T-cell (primary cell): ENCODE measurements around the gene NDUFA6. TPM values are rescaled to one million over a fixed set of nuclear protein-coding genes. Genes with fewer than 3 reads are reported as not detected.
A peak's percentile ranks its signal among the peaks of the same experiment; 100 is the strongest.

ENCODE experiments used
- ATAC-seq, 4 experiments: fragments of 200-7000 bp in 3 of 4; fragments of 150-1000 bp in 1 of 4; cut with Tn5 transposase; replicated peaks in 1 of 4; 1 replicate in 3 of 4; 2 replicates in 1 of 4; pipeline ENCODE4 v1.10.0; 2021; ENCODE audit warnings: moderate library complexity in 3 of 4, mild to moderate bottlenecking in 2 of 4, moderate number of reproducible peaks in 1 of 4
- CTCF ChIA-PET, 2 donors: fragments of 300-600 bp; sonication (Branson Sonifier 250); formaldehyde crosslinking; loops; one replicate each; lab custom pipeline; 2022; ENCODE audit warnings: antibody characterized with exemption in 2 of 2; lab: Charles Lee
- POLR2A ChIA-PET, 2 donors: fragments of 300-600 bp; sonication (Branson Sonifier 250); formaldehyde crosslinking; loops; one replicate each; lab custom pipeline; 2022; ENCODE audit warnings: antibody characterized with exemption in 2 of 2; lab: Charles Lee
- DNase-seq, 35 experiments: peaks; one replicate each; pipeline versions ENCODE4 v3.0.0 to v3.0.0-alpha.2; 2013 to 2023
- H3K27ac ChIP-seq: one replicate; pipeline ENCODE4 v1.5.1; 2013; ENCODE audit warnings: low read length
- H3K27me3 ChIP-seq, 2 experiments: replicated peaks in 1 of 2; 1 replicate in 1 of 2; 2 replicates in 1 of 2; pipeline versions ENCODE4 v1.6.1 to v1.7.0; 2013; ENCODE audit warnings: low read length in 1 of 2, mixed read lengths in 1 of 2; ENCODE audit not compliant: control insufficient read depth in 2 of 2, insufficient read depth in 2 of 2; ENCODE audit errors: extremely low read depth in 1 of 2
- H3K36me3 ChIP-seq, 2 donors: 1 replicate in 1 of 2; 2 replicates in 1 of 2; pipeline versions ENCODE4 v1.6.1 to v1.7.0; 2013; ENCODE audit warnings: low read length in 1 of 2; ENCODE audit not compliant: control insufficient read depth in 2 of 2, insufficient read depth in 1 of 2; ENCODE audit errors: extremely low read depth in 1 of 2
- H3K4me1 ChIP-seq, 2 experiments: 1 replicate in 1 of 2; 2 replicates in 1 of 2; pipeline versions ENCODE4 v1.6.1 to v1.7.0; 2013; ENCODE audit warnings: low read length in 2 of 2, mixed read lengths in 1 of 2; ENCODE audit not compliant: insufficient read depth in 2 of 2, control insufficient read depth in 1 of 2; ENCODE audit errors: extremely low read depth in 1 of 2
- H3K4me3 ChIP-seq, 2 donors: 1 replicate in 1 of 2; 2 replicates in 1 of 2; pipeline versions ENCODE4 v1.5.1 to v1.7.0; 2013; ENCODE audit warnings: mild to moderate bottlenecking in 2 of 2, low read length in 1 of 2, moderate library complexity in 1 of 2; ENCODE audit not compliant: control insufficient read depth in 1 of 2; ENCODE audit errors: extremely low read depth in 1 of 2
- H3K9me3 ChIP-seq: 2 replicates; pipeline ENCODE4 v1.7.0; 2013
- H3K27ac Mint-ChIP-seq, 2 donors: one replicate each; pipeline ENCODE4 v1.8.0; 2020 to 2021; ENCODE audit warnings: mild to moderate bottlenecking in 2 of 2, mixed read lengths in 2 of 2
- H3K27me3 Mint-ChIP-seq, 2 donors: one replicate each; pipeline ENCODE4 v1.8.0; 2021 to 2022; ENCODE audit warnings: mixed read lengths in 2 of 2
- H3K36me3 Mint-ChIP-seq: one replicate; pipeline ENCODE4 v1.8.0; 2021; ENCODE audit warnings: mixed read lengths
- H3K4me1 Mint-ChIP-seq, 3 donors: one replicate each; pipeline ENCODE4 v1.8.0; 2020 to 2022; ENCODE audit warnings: mixed read lengths in 3 of 3, mild to moderate bottlenecking in 1 of 3
- H3K4me3 Mint-ChIP-seq, 3 donors: one replicate each; pipeline ENCODE4 v1.8.0; 2020 to 2022; ENCODE audit warnings: mild to moderate bottlenecking in 3 of 3, mixed read lengths in 3 of 3, moderate library complexity in 3 of 3
- H3K9me3 Mint-ChIP-seq, 3 donors: one replicate each; pipeline ENCODE4 v1.8.0; 2020 to 2022; ENCODE audit warnings: mixed read lengths in 3 of 3
- WGBS: methylation state at CpG from one replicate; pipeline ENCODE4 v1.1.5; 2013; ENCODE audit warnings: missing lambda C conversion rate; ENCODE audit not compliant: insufficient coverage; 5-methylcytosine and 5-hydroxymethylcytosine counted together
- total RNA-seq, 35 experiments: library from RNA in 6 of 35; stranded (reverse) in 6 of 35; fragments of 120-200 nt in 1 of 35; gene quantifications; one replicate each; pipeline versions ENCODE4 v1.2.1 to v1.2.4 and lab custom pipeline; 2013 to 2026

NDUFA6 gene
- total RNA-seq, 5 donors from 2014 or later (not counting 1 experiment from before 2014, with no cell fraction given), result 36.6 to 52.3 (median 39.6) TPM

DNA sequence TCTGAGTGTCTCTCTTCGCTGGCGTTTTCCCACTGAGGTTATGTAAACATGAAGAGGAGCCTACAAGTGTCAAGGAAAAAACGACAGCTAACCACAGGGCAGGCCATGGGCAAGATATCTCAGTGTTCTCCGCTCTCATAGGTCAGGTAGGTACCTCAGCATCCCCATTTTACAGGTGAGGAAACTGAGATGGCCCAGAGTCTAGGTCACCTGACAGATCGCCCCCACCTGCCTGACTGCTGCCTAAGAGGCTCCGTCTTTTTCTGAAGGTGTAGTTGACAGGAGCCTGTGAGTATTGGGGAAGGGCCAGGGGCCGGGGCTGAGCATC, 847 bp upstream of the NDUFA6 start:
- Histone ChIP-seq H3K27me3 (no peaks in the 10 kb centered on the region), H3K27ac (peak overlapping the region; percentile 93), H3K9me3 (no peaks in the 10 kb centered on the region), H3K4me1 (peaks cover 10 to 28% of the 10 kb centered on the region in 2 experiments), H3K36me3 (peaks cover 0 to 9% of the 10 kb centered on the region in 2 donors), H3K4me3 (peak overlapping the region; percentile 70 to 90)
- Mint-ChIP-seq H3K4me1 (peaks cover 32 to 46% (median 36%) of the 10 kb centered on the region in 3 donors), H3K36me3 (peaks cover 10% of the 10 kb centered on the region), H3K9me3 (no peaks in the 10 kb centered on the region), H3K27me3 (no peaks in the 10 kb centered on the region), H3K27ac (peak overlapping the region; percentile 98 to 99), H3K4me3 (peak overlapping the region; percentile 97 to 99 (median 97))
- no peak for ATAC-seq
- ChIA-PET POLR2A (interaction anchor here (0.6 to 3.3 kb wide), 2 partner anchors 11 to 1619 kb away, joined by 3 to 36 read pairs; partner anchors contain the start of gene SMDT1 (in 1 of the 2)), CTCF (interaction anchor here (0.7 to 2.2 kb wide), 13 partner anchors 9 to 375 kb away, joined by 3 to 16 read pairs (median 4); partner anchors contain the start of genes NAGA (in 1 of the 2) and SMDT1 (in 1 of the 2))
- DNase-seq, result no peak
- WGBS, result 11% methylated on average over 4 of the region's 7 CpGs

DNA sequence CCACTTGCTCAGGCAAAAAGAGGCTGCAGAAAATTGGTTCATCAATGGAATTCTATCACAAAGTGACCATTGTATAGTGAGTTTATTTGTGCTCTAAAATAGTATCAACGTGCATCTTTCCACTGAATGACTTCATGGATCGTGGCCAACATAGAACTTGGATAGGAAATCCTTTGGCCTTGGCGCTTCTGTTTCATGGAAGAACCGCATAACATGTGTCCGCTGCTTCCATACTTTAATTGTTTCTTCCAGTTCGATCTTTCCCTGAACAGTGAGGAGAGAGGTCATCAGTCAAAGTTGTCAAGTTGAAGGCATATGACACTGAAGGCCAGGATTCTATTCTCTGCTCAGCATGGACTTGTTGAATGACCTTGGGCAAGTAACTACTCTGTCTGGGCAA, 4.5 kb downstream of the NDUFA6 start:
- POLR2A ChIA-PET, result no interaction called here

DNA sequence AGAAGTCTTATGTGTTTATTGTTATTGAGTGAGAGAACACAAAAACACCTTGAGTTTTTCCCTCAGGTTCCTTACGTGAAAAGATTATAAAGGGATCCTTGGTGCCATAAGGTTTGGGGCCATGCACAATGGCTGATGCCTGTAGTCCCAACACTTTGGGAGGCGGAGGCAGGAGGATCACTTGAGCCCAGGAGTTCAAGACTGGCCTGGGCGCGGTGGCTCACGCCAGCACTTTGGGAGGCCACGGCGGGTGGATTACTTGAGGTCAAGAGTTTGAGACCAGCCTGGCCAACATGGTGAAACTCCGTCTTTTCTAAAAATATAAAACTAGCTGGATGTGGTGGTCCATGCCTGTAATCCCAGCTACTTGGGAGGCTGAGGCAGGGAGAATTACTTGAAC, 5.7 kb downstream of the NDUFA6 start:
- no peaks in the 10 kb centered on the region for H3K27me3 ChIP-seq
- H3K27ac Mint-ChIP-seq, result no peak overlapping the region
- peaks cover 0 to 50% of the 10 kb centered on the region in 2 donors for H3K36me3 ChIP-seq
- no peak overlapping the region for H3K27ac ChIP-seq
- POLR2A ChIA-PET, result interaction anchor here in 1 of 2 donors (0.6 kb wide), 1 partner anchor 1162 kb away, joined by 3 read pairs; no protein-coding TSS in a partner anchor
- 98% methylated on average over 6 of the region's 8 CpGs for WGBS
- H3K4me3 Mint-ChIP-seq, result no peak overlapping the region
- ATAC-seq, result no peak
- CTCF ChIA-PET, result no interaction called here
- H3K4me1 ChIP-seq, result peaks cover 9 to 30% of the 10 kb centered on the region in 2 experiments
- no peaks in the 10 kb centered on the region for H3K9me3 ChIP-seq
- peaks cover 47 to 57% (median 54%) of the 10 kb centered on the region in 3 donors for H3K4me1 Mint-ChIP-seq
- peaks cover 43% of the 10 kb centered on the region for H3K36me3 Mint-ChIP-seq
- H3K9me3 Mint-ChIP-seq, result no peaks in the 10 kb centered on the region
- no peak overlapping the region for H3K4me3 ChIP-seq
- no peak for DNase-seq
- no peaks in the 10 kb centered on the region for H3K27me3 Mint-ChIP-seq

More for the DNA sequence above, 4.5 kb downstream of the NDUFA6 start:
- Mint-ChIP-seq H3K4me3 (no peak overlapping the region), H3K9me3 (no peaks in the 10 kb centered on the region), H3K27ac (no peak overlapping the region), H3K36me3 (peaks cover 43% of the 10 kb centered on the region), H3K27me3 (no peaks in the 10 kb centered on the region), H3K4me1 (peaks cover 39 to 52% (median 51%) of the 10 kb centered on the region in 3 donors)
- Histone ChIP-seq H3K9me3 (no peaks in the 10 kb centered on the region), H3K4me3 (no peak overlapping the region), H3K27ac (no peak overlapping the region), H3K36me3 (peaks cover 0 to 50% of the 10 kb centered on the region in 2 donors), H3K4me1 (peaks cover 2 to 28% of the 10 kb centered on the region in 2 experiments), H3K27me3 (no peaks in the 10 kb centered on the region)
- no peak for ATAC-seq
- CTCF ChIA-PET, result no interaction called here
- WGBS, result 98% methylated on average over 6 of the region's 6 CpGs
- no peak for DNase-seq

DNA sequence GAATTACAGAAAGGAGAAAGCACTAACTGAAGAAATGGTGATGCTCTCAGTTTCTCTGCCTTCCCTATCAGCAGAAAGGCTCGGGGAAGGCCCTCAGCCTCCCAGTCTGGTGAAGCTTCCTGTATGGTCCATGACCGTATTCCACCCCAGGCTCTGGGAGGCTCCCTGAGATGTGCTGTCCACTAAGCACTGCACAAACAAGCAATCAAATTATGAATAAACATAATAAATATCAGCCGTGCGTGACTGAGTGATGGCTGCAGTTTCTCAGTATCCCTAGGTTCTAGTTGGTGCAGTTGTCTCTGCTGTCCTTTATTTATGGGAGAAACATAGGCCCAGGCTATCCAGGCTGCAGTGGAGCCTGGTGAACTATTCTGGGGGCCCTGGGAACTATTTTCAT, 7.5 kb downstream of the NDUFA6 start:
- H3K4me3 ChIP-seq, result no peak overlapping the region
- ChIA-PET CTCF (interaction anchor here in 1 of 2 donors (0.6 kb wide), 1 partner anchor 224 kb away, joined by 6 read pairs; no protein-coding TSS in a partner anchor), POLR2A (no interaction called here)
- WGBS, result 100% methylated on average over 1 of the region's 4 CpGs
- H3K36me3 ChIP-seq, result peaks cover 0 to 50% of the 10 kb centered on the region in 2 donors
- peak overlapping the region in 1 of 2 donors; percentile 25 for H3K27ac Mint-ChIP-seq
- no peaks in the 10 kb centered on the region for H3K9me3 ChIP-seq
- H3K27ac ChIP-seq, result no peak overlapping the region
- H3K27me3 Mint-ChIP-seq, result no peaks in the 10 kb centered on the region
- H3K4me1 Mint-ChIP-seq, result peaks cover 41 to 52% (median 52%) of the 10 kb centered on the region in 3 donors
- peak overlapping the region in 1 of 3 donors; percentile 16 for H3K4me3 Mint-ChIP-seq
- peaks cover 13 to 30% of the 10 kb centered on the region in 2 experiments for H3K4me1 ChIP-seq
- no peaks in the 10 kb centered on the region for H3K27me3 ChIP-seq
- no peak for ATAC-seq
- H3K36me3 Mint-ChIP-seq, result peaks cover 35% of the 10 kb centered on the region
- H3K9me3 Mint-ChIP-seq, result no peaks in the 10 kb centered on the region
- no peak for DNase-seq

DNA sequence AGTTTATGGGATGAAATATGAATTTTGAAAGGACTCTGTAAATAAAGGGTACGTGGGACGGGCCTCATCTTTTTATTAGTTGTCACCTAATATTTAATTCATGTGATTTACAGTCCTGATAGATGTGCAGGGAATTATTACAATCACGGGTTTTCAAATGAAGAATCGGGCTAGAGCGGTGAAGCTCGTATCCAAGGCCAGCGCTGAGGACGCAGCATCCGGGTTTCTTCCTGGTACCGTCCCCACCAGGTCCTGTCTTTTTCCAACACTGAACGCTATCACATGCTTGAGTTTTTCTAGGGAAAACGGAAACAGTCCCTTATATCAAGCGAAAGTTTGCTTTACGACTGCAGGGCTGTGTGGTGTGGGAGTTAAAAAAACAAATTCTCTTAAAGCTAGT, 10.3 kb downstream of the NDUFA6 start:
- ATAC-seq, result no peak
- peak overlapping the region; percentile 94 to 96 (median 95) for H3K4me3 Mint-ChIP-seq
- no peaks in the 10 kb centered on the region for H3K27me3 Mint-ChIP-seq
- H3K36me3 ChIP-seq, result peaks cover 0 to 30% of the 10 kb centered on the region in 2 donors
- H3K27ac ChIP-seq, result peak overlapping the region; percentile 98
- H3K36me3 Mint-ChIP-seq, result peaks cover 23% of the 10 kb centered on the region
- no peaks in the 10 kb centered on the region for H3K27me3 ChIP-seq
- peaks cover 32 to 45% (median 44%) of the 10 kb centered on the region in 3 donors for H3K4me1 Mint-ChIP-seq
- WGBS, result 0% methylated on average over 2 of the region's 14 CpGs
- peak overlapping the region; percentile 80 to 82 for H3K4me3 ChIP-seq
- peak in 5 of 35 experiments; percentile 5 to 48 (median 18) for DNase-seq
- peaks cover 13 to 36% of the 10 kb centered on the region in 2 experiments for H3K4me1 ChIP-seq
- peak overlapping the region; percentile 93 to 98 for H3K27ac Mint-ChIP-seq
- POLR2A ChIA-PET, result interaction anchor here (0.5 to 1.9 kb wide), 4 partner anchors 10 to 189 kb away, joined by 3 to 36 read pairs (median 4); partner anchors contain the start of gene NDUFA6 (in 1 of the 2)
- no peaks in the 10 kb centered on the region for H3K9me3 Mint-ChIP-seq
- no peaks in the 10 kb centered on the region for H3K9me3 ChIP-seq
- CTCF ChIA-PET, result interaction anchor here in 1 of 2 donors (0.5 to 1.9 kb wide), 5 partner anchors 10 to 364 kb away, joined by 3 to 16 read pairs (median 5); partner anchors contain the start of genes NAGA and NDUFA6

DNA sequence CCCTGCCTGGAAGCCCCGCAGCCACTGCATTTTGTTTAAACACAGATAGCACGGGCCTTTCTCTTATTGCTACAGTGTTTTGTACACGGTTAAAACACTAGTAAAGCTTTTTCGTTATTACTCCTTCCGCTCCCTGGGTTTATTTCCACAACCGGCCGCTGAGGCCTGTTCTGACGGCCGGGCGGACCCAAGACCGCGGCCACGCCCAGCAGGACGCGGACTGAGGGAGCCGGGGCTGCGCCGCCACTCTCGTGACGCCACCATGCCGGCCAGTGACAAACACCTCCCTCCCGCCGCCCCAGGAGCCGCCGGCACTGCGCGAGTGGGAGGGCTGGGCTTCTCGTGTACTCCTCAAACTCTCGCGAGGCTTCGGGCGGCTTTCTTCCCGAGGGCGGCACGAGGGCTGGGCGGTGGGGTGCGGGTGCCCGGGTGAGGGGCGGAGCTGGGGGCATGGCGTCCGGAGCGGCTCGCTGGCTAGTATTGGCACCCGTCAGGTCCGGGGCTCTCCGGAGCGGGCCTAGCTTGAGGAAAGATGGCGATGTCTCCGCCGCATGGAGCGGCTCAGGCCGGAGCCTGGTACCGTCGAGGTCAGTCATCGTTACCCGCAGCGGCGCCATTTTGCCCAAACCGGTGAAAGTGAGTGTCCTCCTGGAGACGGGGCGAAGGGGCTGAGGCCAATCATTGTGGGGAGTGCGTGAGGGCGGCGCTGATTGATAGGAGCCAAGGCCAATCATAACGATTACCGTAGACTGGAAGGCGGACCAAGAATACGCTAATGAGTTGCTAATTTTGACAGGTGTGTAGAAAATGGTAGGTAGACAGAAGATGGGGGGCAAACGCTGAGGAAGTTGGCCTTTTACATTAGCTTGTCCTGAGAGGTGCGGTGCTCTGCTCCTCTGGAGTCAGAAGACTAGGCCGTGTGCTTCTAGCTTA, 11.0 kb downstream of the NDUFA6 start, which contains the start of gene SMDT1:
TSS of gene SMDT1 (plus strand) at position 382 of the 933 bp plus-strand sequence. CDS start at position 451, 69 bp downstream.
- H3K27ac ChIP-seq, result peak within 1 kb of the TSS; percentile 98
- no peaks in the 10 kb centered on the region for H3K9me3 ChIP-seq
- H3K4me1 Mint-ChIP-seq, result peaks cover 38 to 52% (median 45%) of the 10 kb centered on the region in 3 donors
- peak within 1 kb of the TSS; percentile 94 to 96 (median 95) for H3K4me3 Mint-ChIP-seq
- peak; percentile 91 to 93 (median 92) for ATAC-seq
- peak; percentile 95 to 100 (median 98) for DNase-seq
- peaks cover 20% of the 10 kb centered on the region for H3K36me3 Mint-ChIP-seq
- ChIA-PET CTCF (interaction anchor here in 1 of 2 donors (0.6 to 1.9 kb wide), 5 partner anchors 9 to 413 kb away, joined by 3 to 16 read pairs (median 3); partner anchors contain the start of genes NAGA and NDUFA6), POLR2A (interaction anchor here (0.6 to 1.9 kb wide), 5 partner anchors 10 to 212 kb away, joined by 3 to 36 read pairs (median 5); partner anchors contain the start of gene NDUFA6 (in 1 of the 2))
- H3K27ac Mint-ChIP-seq, result peak within 1 kb of the TSS; percentile 93 to 98
- H3K27me3 Mint-ChIP-seq, result no peaks in the 10 kb centered on the region
- H3K4me3 ChIP-seq, result peak within 1 kb of the TSS; percentile 80 to 82
- under 1% methylated on average over 71 of the region's 71 CpGs for WGBS
- H3K36me3 ChIP-seq, result peaks cover 0 to 23% of the 10 kb centered on the region in 2 donors
- no peaks in the 10 kb centered on the region for H3K9me3 Mint-ChIP-seq
- no peaks in the 10 kb centered on the region for H3K27me3 ChIP-seq
- H3K4me1 ChIP-seq, result peaks cover 15 to 43% of the 10 kb centered on the region in 2 experiments
